K562 (cell line): ENCODE data around the gene ZNF513. TPM values are rescaled to one million over a fixed set of nuclear protein-coding genes. Genes with fewer than 3 reads are reported as not detected.

Experiments
- CBX3 ChIP-seq, 2 experiments: IDR thresholded peaks; 1 replicate in 1 of 2; 2 replicates in 1 of 2; pipeline ENCODE4 v1.6.1; 2012; ENCODE audit warnings: inconsistent platforms in 2 of 2, low read length in 2 of 2, borderline replicate concordance in 1 of 2, control low read depth in 1 of 2
- CHD2 ChIP-seq: IDR thresholded peaks from 2 replicates; pipeline ENCODE4 v1.6.1; 2011; ENCODE audit warnings: low read depth, low read length
- CXXC5 ChIP-seq: fragments of 250-450 bp; sonication (Bioruptor Pico); IDR thresholded peaks from 2 replicates; pipeline ENCODE4 v1.8.0; 2022; ENCODE audit warnings: inconsistent platforms, mild to moderate bottlenecking, moderate library complexity
- ELF2 ChIP-seq: fragments of 250-450 bp; sonication (Bioruptor Pico); IDR thresholded peaks from 2 replicates; pipeline ENCODE4 v1.5.0; 2021; ENCODE audit warnings: mild to moderate bottlenecking
- HBP1 ChIP-seq: fragments of 450-650 bp; formaldehyde crosslinking; IDR thresholded peaks from 2 replicates; pipeline ENCODE4 v1.4.0; 2022; ENCODE audit warnings: missing genetic modification characterization
- L3MBTL2 ChIP-seq: fragments of 450-650 bp; IDR thresholded peaks from 2 replicates; pipeline ENCODE4 v1.6.1; 2016; ENCODE audit warnings: mild to moderate bottlenecking, moderate library complexity
- MTA3 ChIP-seq: fragments of 450-650 bp; formaldehyde crosslinking; IDR thresholded peaks from 2 replicates; pipeline ENCODE4 v1.6.1; 2017; ENCODE audit warnings: mild to moderate bottlenecking, borderline replicate concordance
- NCOA2 ChIP-seq, 2 experiments: fragments of 450-650 bp; IDR thresholded peaks; 2 replicates each; pipeline ENCODE4 v1.6.1; 2018; ENCODE audit warnings: mild to moderate bottlenecking in 2 of 2, moderate library complexity in 1 of 2; ENCODE audit not compliant: partially characterized antibody in 2 of 2
- POLR2AphosphoS2 ChIP-seq: IDR thresholded peaks from 2 replicates; pipeline ENCODE4 v1.6.1; 2012; ENCODE audit warnings: low read length, improper control_type of control experiment
- ZFPM2 ChIP-seq: fragments of 250-450 bp; sonication (Bioruptor Pico); IDR thresholded peaks from 2 replicates; pipeline ENCODE4 v1.5.1; 2022; ENCODE audit warnings: mild to moderate bottlenecking
- ZNF274 ChIP-seq: IDR thresholded peaks from 2 replicates; pipeline ENCODE4 v1.6.1; 2011; ENCODE audit warnings: low read depth, mild to moderate bottlenecking, low read length, moderate library complexity, borderline replicate concordance
- ZNF318 ChIP-seq, 2 experiments: fragments of 450-650 bp; IDR thresholded peaks; 2 replicates each; pipeline ENCODE4 v1.6.1; 2016; ENCODE audit warnings: mild to moderate bottlenecking in 2 of 2, borderline replicate concordance in 1 of 2, low read depth in 1 of 2, moderate library complexity in 1 of 2
- ZNF586 ChIP-seq: fragments of 450-650 bp; formaldehyde crosslinking; conservative IDR thresholded peaks from 2 replicates; pipeline ENCODE4 v1.4.0; 2020; ENCODE audit warnings: mild to moderate bottlenecking, moderate library complexity
- ZNF778 ChIP-seq: fragments of 450-650 bp; formaldehyde crosslinking; IDR thresholded peaks from 2 replicates; pipeline ENCODE4 v1.4.0; 2020; ENCODE audit warnings: mild to moderate bottlenecking, moderate library complexity
- polyA plus RNA-seq, 8 experiments: library from polyadenylated mRNA; depleted of rRNA in 4 of 8; stranded (reverse) in 5 of 8; unstranded in 3 of 8; fragments of >200 nt; fragmentation: Nextera tagmentation in 2 of 8; fragmentation: Illumina TruSeq in 1 of 8; extraction: Ambion mirVana in 2 of 8; extraction: Trizol in 1 of 8; gene quantifications; 2 replicates each; pipeline versions ENCODE4 v1.2.1 to v1.2.3, GENCODE V29; 2011 to 2014; ENCODE audit warnings: inconsistent platforms in 1 of 8, missing spikeins in 1 of 8
- total RNA-seq, 7 experiments: library from RNA; depleted of rRNA in 6 of 7; stranded (reverse); fragments of >200 nt in 6 of 7; fragmentation: Illumina TruSeq in 2 of 7; extraction: Trizol in 2 of 7; gene quantifications; 2 replicates each; pipeline versions ENCODE4 v1.2.1 to v1.2.3, GENCODE V29; 2011 to 2021; ENCODE audit warnings: low replicate concordance in 1 of 7
- TF ChIP-seq, protein P1 (sequence below), 3 experiments: fragments of 200-800 bp in 1 of 3; sonication (Bioruptor generic) in 1 of 3; sonication (generic) in 1 of 3; formaldehyde crosslinking in 1 of 3; IDR thresholded peaks; 2 replicates each; pipeline versions ENCODE4 v1.6.1 to v1.8.0; 2016 to 2022; ENCODE audit warnings: mild to moderate bottlenecking in 2 of 3, missing compliant biosample characterization in 2 of 3, missing genetic modification characterization in 2 of 3, missing genetic modification reagents in 1 of 3

Gene ZNF513
- total and polyA plus RNA-seq, 9 of the 15 experiments (the other 6 are each of a cell fraction or from before 2014, with no cell fraction given), result 0.04 to 13.6 (median 4.4) TPM

- peak; percentile 38 for TF ChIP-seq CXXC5
- TF ChIP-seq CHD2, result no peak
- TF ChIP-seq NCOA2 (IDR thresholded peaks at IDR 0.05; ENCODE audit: partially characterized antibody in 2 of 2), result no peak
- no peak for TF ChIP-seq ZNF778 (CRISPR knock-in tag)
- TF ChIP-seq ZFPM2 (CRISPR knock-in tag), result no peak
- peak; percentile 98 for TF ChIP-seq L3MBTL2
- TF ChIP-seq ZNF586 (CRISPR knock-in tag), result no peak
- TF ChIP-seq HBP1 (CRISPR knock-in tag), result no peak
- TF ChIP-seq POLR2AphosphoS2, result no peak
- TF ChIP-seq, protein P1, sequence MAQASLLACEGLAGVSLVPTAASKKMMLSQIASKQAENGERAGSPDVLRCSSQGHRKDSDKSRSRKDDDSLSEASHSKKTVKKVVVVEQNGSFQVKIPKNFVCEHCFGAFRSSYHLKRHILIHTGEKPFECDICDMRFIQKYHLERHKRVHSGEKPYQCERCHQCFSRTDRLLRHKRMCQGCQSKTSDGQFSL (CRISPR knock-in tag; IDR thresholded peaks at IDR 0.05), result no peak
- TF ChIP-seq, protein P1 (tag; IDR thresholded peaks at IDR 0.05), result no peak
- no peak for TF ChIP-seq ZNF274
- TF ChIP-seq ELF2 (CRISPR knock-in tag), result peak; percentile 58; the same call in 1 of the 2 replicates
- TF ChIP-seq CBX3 (IDR thresholded peaks at IDR 0.05; ENCODE audit: borderline replicate concordance in 1 of 2, low read length in 2 of 2), result peak in 1 of 2 experiments; percentile 61; a peak in 1 of 3 replicates
- TF ChIP-seq MTA3, result no peak
- no peak for TF ChIP-seq ZNF318 (IDR thresholded peaks at IDR 0.05; ENCODE audit: borderline replicate concordance in 1 of 2, low read depth in 1 of 2)
These were observed 9.5 kb downstream of the ZNF513 start (continued) for GRCh38 chr2:27370816-27371620.
